HG03045 (cell line): Measurements from ENCODE around the gene NOP14.
"Not testable (repeated sequence)": the region's sequence is repeated elsewhere in the genome, so short reads cannot be mapped to it uniquely, and the experiment has no call there.

ENCODE experiments used
- ATAC-seq: cut with Tn5 transposase; IDR thresholded peaks from one replicate; pipeline ENCODE4 v1.9.1; 2021; ENCODE audit warnings: mild to moderate bottlenecking, moderate library complexity; ENCODE audit not compliant: unreplicated experiment

Gene NOP14

DNA sequence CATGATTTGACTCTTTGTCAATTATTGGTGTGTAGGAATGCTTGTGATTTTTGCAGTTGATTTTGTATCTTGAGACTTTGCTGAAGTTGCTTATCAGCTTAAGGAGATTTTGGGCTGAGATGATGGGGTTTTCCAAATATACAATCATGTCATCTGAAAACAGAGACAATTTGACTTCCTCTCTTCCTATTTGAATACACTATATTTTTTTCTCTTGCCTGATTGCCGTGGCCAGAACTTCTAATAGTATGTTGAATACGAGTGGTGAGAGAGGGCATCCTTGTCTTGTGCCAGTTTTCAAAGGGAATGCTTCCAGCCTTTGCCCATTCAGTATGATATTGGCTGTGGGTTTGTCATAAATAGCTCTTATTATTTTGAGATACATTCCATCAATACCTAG, 44.9 kb downstream of the NOP14 start:
- not testable (repeated sequence) for ATAC-seq

DNA sequence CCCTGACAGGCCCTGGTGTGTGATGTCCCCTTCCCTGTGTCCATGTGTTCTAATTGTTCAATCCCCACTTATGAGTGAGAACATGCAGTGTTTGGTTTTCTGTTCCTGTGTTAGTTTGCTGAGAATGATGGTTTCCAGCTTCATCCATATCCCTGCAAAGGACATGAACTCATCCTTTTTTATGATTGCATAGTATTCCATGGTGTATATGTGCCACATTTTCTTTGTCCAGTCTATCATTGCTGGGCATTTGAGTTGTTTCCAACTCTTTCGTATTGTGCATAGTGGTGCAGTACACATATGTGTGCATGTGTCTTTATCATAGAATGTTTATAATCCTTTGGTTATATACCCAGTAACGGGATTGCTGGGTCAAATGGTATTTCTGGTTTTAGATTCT, 46.5 kb downstream of the NOP14 start:
- ATAC-seq = not testable (repeated sequence)

DNA sequence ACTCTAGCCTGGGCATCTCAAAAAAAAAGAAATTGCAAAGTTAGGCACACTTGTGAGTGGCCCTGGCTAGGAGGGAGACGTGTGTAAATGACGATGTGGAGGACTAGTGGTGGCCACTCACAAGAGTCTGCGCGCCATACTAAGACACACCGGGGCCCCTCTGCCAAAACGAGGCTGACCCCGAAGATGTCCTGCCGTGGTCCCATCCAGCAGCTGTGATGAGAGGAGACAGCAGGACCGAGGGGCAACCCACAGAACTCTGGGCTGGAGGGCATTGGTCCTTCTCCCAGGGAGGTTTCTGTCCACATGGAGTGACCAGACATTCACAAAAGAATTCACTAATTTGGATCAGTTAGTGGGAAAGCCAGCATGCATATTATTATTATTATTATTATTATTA, 47.4 kb downstream of the NOP14 start:
- no peak for ATAC-seq

DNA sequence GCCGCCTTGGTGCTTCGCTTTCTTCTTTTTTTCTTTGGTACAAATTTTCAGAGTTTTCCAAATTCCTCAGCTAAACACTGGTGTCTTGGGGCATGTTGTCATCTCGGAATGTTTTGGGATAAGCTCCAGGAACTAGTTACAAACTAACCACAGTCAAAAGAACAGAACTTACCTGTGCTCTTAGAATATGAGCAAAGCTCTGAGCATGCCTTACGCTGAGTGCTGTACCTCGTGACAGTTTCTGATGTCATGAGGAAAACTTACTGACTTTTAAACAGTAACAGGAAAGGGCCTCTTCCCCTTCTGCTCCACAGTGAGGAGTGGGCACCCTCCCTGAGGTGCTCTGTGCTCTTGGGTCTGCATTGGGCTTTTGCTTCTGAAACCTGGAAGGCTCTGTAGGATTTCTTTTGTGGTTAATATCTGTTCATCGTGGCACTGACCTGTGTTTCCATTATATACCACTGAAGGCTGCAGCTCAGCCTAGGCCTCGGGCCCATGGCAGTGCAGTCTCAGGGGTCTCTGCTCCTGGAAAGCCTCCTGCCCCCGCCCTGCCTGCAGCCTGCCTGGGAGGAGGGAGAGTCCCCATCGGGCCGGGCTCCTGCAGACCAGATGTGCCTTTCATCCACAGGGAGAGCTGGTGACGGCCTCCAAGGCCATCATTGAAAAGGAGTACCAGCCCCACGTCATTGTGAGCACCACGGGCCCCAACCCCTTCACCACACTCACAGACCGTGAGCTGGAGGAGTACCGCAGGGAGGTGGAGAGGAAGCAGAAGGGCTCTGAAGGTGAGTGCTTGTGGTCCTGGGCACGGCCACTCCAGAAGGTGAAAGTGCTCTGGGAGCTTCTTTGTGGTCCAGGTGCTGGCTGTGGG, 48.7 kb downstream of the NOP14 start:
- ATAC-seq = no peak

DNA sequence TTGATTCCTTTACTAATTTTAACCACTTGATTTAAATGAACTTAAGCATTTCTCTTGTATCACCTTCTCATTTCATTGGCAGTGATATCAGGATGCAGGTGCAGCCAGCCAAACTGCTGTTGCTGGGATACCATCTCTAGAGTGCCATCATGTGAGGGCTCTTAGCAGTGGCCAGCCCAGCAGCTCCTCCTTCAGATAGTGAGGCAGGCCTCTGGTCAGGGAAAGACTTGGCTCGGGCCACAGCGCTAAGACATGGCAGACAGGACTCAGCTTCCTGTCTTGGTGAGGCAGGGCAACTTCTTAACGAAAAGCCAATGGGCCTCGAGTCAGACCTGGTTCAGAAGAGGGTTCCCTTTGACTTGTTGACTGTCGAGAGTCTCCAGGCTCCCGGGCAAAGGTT, 50.0 kb downstream of the NOP14 start:
- ATAC-seq = no peak

DNA sequence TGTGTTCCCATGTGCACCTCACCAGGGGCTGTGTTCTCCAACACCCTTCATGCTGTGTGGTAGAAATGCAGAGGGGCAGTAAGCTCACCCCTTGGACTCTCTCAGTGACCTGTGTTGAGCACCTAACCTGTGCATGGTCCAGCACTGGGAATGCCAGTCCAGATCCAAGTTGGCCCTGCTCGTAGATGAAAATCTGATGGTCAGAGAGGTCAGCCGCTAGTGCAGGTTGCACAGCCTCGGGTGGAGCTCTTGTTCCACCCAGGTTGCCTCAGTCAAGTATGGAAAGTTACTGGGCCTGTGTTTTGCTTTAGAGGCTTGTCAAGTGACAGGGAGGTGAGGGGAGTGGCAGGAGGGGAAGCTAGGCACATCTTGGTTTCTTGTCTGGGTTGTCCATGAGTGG, 51.3 kb downstream of the NOP14 start:
- ATAC-seq = no peak

DNA sequence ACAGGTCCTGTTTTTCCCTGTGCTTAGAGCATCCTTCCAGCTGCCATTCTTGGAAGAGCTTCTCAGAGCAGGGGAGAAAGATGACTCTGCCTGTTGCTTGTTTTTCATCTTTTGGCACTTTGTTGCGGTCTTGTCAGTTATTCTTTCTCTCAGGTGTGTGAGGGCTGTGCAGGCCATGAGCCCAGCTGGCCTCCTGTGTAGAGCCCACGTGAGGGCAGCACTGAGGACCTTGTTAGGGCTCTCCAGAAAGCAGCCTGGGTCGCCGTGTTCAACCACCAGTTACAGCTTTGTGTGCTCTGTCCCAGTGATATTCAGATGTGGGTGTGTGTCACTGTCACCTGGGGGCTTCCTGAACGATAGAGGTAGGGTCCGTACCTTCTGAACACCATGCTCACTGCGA, 52.8 kb downstream of the NOP14 start:
- no peak for ATAC-seq

DNA sequence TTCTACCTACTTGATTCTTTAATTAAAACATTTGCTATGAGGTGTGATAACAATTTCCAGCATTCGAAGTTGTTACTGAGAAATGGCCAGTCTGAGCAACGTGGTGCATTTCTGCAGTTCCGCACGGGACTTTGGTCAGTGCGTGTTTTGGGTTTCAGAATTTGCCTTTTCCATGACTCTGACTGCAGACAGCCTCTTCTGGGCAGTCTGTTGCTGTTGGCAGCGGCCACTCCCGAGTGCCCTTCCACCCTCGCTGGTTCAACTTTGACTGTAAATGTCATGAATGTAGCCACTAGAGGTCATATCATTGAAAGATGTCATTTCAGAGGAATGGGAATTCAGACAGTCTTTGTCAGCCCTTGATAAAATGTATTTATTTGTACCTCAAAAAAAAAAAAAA, 53.6 kb downstream of the NOP14 start:
- ATAC-seq = no peak

DNA sequence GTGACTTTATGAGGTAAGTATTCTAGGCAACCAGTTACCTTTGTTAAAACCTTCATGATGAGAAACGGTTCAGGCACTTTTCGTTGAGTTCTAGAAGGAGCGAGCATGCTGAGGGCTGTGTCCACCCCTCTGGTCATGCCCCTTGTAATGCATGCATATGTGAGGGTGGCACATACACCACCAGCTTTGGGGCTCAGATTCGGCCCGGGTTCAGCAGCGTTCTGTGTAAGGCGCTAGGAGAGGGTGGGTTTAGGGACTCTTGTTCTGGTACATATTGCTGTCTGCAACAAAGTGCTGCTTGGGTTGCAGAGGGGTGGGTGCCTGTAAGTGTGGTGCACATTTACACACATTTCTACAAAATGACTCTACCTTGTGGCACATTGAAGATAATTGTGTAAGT, 54.5 kb downstream of the NOP14 start:
- ATAC-seq = no peak

DNA sequence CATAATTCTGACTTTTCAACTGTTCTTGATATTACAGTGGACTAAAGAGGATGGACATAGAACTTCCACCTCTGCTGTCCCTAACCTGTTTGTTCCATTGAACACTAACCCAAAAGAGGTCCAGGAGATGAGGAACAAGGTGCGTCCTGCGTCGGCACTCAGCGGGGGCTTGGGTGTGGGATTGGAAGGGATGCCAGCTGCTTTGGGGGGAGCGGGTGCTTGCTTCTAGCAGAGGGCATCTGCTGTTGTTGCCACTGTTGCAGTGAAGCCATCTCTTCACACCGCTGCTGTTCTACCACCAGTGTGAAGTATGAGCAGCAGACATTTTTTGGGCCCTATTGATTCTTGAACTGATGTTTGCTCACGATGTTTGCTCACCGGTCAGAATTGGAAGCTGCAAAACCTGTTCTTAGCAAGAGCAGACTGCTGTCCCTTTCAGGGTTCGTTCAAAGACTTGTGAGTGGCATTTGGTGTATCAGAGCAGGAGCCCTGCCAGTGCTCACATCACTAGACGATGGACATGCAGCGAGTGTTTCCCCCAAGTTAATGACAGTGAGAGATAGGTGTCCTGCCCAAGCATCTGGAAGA, 55.4 kb downstream of the NOP14 start:
- ATAC-seq = no peak

DNA sequence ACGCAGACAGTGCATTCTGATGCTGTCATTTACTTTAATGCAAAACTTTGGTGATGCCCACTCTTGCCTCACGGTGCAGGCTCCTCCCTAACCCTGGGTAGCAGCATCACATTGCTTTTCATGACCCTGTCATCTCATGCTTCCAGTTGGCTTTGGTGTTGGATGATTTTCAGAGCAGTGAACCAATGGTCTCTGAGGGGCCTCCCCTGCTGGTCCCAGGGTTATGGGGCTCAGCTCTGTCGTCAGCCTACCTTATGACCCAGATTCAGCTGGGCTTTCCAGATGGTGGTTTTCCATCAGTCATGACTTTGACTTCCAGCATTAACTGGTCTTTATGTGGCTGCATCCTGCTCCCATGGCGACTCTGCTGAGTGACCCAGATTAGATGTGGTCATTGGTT, 56.0 kb downstream of the NOP14 start:
- ATAC-seq = no peak

DNA sequence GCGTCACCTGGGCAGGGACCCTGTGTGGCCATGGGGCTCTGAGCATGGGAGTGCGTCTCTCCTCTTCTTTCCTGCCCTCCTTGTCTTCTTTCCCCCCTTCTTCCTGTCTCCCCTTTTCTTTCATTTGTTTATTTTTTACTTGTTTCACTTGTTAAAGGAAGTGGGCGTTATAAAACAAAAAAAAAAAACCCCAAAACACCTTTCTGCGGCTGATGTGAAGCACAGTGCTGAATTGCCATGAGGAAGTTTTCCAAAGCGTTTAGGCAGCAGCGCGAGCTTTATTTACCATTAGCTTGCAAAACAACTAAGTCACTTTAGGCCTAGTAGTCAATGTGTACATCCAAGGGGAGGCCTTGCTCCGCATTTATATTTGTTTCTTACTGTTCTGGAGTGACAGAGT, 57.0 kb downstream of the NOP14 start:
- ATAC-seq = no peak

DNA sequence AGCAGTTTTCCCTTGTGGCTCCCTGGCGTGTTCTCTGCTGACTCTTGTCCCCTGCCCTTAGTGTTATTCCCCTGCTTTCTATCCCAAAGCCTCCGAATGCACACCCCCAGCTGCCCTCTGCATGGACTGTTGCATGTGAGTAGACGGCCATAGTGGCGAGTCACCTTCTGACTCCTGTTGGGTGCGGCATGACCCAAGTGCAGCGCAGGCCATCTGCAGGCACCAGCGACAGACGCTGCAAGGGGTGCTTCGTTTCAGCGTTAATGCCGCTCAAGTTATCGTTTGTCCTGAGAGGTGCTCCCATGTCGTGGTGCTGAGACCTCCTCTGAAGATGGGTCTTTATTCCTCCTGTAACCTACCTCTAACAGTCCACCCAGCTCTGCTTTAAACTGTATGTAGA, 57.7 kb downstream of the NOP14 start:
- ATAC-seq = no peak

DNA sequence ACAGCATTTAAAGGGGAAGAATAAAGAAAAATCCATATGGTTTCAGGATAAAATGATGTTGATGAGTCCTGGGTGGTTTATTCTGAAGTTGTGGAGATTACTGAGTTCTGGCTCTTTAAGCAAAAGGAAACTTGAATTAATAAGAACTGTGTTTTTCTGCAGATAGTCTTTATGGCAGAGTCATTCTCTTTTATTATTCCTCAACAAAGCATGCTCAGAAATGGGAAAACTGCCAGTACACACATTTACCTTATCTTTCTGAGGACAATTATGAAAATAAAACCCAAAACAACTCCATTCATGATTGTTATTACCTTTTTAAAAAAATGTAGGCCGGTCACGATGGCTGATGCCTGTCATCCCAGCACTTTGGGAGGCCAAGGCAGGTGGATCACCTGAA, 61.1 kb downstream of the NOP14 start:
- no peak for ATAC-seq

DNA sequence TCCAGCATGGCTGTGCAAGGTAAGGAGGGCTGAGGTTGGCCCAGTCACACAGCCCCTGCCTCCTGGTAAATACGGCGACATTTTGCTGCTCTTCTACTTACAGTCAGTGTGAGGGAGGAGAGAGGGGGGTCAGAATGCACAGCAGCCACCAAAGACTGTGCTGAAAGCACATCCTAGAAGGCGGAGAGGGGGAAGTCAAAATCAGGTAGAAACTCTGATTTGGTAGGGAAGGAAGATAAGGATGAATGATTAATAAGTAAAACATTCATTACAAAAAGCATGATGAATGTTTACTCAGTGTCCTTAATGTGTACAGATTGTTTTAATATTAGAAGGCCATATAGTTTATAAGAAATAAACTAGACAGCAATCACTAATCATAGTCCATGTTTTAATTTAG, 62.0 kb downstream of the NOP14 start:
- no peak for ATAC-seq

DNA sequence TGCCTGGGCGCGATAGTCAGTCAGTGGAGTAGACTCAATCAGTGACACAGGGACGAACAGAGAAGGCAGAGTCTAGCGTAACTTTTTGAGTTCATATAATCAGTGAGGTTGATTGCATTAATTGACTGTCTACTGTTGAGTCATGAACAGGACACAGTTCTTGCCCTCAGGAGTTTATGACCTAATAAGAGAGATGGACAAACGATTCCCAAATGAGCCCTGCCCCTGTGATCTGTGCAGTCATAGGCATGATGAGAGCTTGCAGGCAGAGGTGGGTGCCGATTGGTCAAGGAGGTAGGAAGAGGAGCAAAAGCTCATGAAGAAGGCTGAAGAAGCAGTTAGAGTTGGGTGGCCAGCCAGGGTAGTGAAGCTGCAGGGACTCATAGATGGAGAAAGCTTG, 62.5 kb downstream of the NOP14 start:
- no peak for ATAC-seq

DNA sequence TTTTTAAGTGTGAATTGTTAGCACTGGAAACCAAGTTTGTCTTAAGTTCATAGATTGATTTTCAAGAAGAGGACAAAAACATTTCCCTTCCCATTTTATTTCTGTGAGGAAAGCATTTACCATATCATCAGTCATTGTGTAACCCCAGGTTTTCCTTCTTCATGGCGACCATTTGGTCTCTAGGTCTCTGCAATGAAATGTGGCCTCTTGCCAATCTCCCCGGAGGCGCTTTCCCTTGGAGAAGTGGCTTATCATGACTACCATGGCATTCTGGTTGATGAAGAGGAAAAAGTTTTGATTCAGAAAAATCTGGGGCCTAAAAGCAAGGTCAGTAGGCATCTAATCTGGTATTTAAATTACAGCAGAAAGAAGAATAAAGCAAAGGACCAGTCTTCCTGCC, 65.2 kb downstream of the NOP14 start:
- ATAC-seq = no peak

DNA sequence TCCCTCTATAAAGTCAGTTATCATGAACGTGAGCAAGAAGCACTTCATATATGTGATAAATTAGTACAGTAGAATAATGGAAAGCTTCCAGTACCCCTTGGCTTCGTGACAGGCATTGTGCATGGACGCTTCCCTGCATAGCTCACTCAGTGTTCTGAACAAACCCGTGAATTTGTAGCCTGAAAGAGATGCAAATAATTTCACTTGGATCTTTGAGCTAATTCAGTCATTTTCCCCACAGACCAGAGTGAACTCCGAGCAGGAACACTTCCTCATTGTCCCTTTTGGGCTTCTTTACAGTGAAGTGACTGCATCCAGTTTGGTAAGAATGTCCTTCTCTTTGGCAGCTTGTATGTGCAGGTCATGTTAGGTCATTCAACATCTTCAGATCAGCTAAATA, 69.4 kb downstream of the NOP14 start:
- no peak for ATAC-seq

DNA sequence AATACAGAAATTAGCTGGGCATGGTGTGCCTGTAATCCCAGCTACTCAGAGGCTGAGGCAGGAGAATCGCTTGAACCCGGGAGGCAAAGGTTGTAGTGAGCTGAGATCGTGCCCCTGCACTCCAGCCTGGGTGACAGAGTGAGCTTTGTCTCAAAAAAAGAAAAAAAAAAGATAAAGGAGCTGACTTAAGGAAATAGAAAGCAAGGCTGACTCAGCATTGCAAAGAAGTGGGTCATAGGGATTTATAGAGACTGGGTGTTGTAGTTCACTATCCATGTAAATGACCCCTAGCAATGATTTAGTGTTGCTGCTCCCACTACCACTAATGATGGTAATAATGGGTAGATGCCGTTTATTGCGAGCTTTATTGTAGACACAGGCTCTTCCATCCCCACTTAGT, 71.9 kb downstream of the NOP14 start:
- no peak for ATAC-seq

DNA sequence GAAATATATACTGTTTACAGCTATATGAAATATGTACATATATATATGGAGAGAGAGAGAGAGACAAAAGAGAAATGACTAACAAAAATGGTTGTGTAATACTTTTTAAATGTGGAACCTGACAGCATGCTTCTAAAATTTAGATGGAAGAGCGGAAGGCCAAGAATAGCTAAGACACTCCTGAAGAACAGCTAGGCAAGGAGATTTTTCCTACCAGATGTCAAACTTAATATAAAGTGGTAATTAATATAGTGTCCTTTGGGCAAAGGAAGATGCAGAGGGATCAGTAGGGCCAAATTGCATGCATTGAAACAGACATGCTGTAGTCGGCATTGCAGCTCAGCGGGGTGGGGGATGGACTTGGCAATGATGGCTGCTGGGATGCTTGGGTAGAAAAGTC, 74.3 kb downstream of the NOP14 start:
- ATAC-seq = no peak
